HepG2 (cell line): ENCODE measurements around the gene NEAT1. TPM values are rescaled to one million over a fixed set of nuclear protein-coding genes. Genes with fewer than 3 reads are reported as not detected.

ENCODE experiments used
- CEBPG ChIP-seq: IDR thresholded peaks from 2 replicates; pipeline ENCODE4 v1.6.1; 2016
- ESRRA ChIP-seq: sonication (generic); formaldehyde crosslinking; IDR thresholded peaks from 2 replicates; pipeline ENCODE4 v1.5.1; 2020; ENCODE audit warnings: mild to moderate bottlenecking, low read depth, missing genetic modification reagents
- IRX3 ChIP-seq: sonication (generic); formaldehyde crosslinking; IDR thresholded peaks from 2 replicates; pipeline ENCODE4 v1.8.1; 2023; ENCODE audit warnings: mild to moderate bottlenecking, low read depth, missing genetic modification reagents, borderline replicate concordance
- MAZ ChIP-seq, 2 experiments: sonication (generic) in 1 of 2; formaldehyde crosslinking in 1 of 2; IDR thresholded peaks; 2 replicates each; pipeline versions ENCODE4 v1.5.0 to v1.6.1; 2012 to 2020; ENCODE audit warnings: low read depth in 2 of 2, mild to moderate bottlenecking in 2 of 2, borderline replicate concordance in 1 of 2, improper control_type of control experiment in 1 of 2, low read length in 1 of 2, missing genetic modification reagents in 1 of 2, moderate library complexity in 1 of 2
- NFATC3 ChIP-seq: sonication (generic); formaldehyde crosslinking; IDR thresholded peaks from 2 replicates; pipeline ENCODE4 v1.5.1; 2020; ENCODE audit warnings: mild to moderate bottlenecking, missing genetic modification reagents
- NONO ChIP-seq, 2 experiments: fragments of 450-650 bp in 1 of 2; sonication (generic) in 1 of 2; formaldehyde crosslinking in 1 of 2; IDR thresholded peaks in 1 of 2; conservative IDR thresholded peaks in 1 of 2; 2 replicates each; pipeline versions ENCODE4 v1.6.1 to v1.8.0; 2017 to 2022; ENCODE audit warnings: mild to moderate bottlenecking in 1 of 2, missing genetic modification reagents in 1 of 2, moderate library complexity in 1 of 2
- POLR2AphosphoS5 ChIP-seq: IDR thresholded peaks from 2 replicates; pipeline ENCODE4 v1.6.1; 2012; ENCODE audit warnings: low read depth, low read length
- TEF ChIP-seq: sonication (generic); formaldehyde crosslinking; IDR thresholded peaks from 2 replicates; pipeline ENCODE4 v1.5.0; 2020; ENCODE audit warnings: missing genetic modification reagents
- ZNF230 ChIP-seq: sonication (generic); formaldehyde crosslinking; IDR thresholded peaks from 2 replicates; pipeline ENCODE4 v1.4.0; 2020; ENCODE audit warnings: mild to moderate bottlenecking, missing genetic modification reagents
- ZNF234 ChIP-seq: sonication (generic); formaldehyde crosslinking; conservative IDR thresholded peaks from 2 replicates; pipeline ENCODE4 v1.5.1; 2020; ENCODE audit warnings: mild to moderate bottlenecking, missing genetic modification reagents
- ZNF772 ChIP-seq: sonication (generic); formaldehyde crosslinking; IDR thresholded peaks from 2 replicates; pipeline ENCODE4 v1.5.0; 2020; ENCODE audit warnings: mild to moderate bottlenecking, missing genetic modification reagents
- ZUFSP ChIP-seq: sonication (generic); formaldehyde crosslinking; IDR thresholded peaks from 2 replicates; pipeline ENCODE4 v1.9.0; 2021; ENCODE audit warnings: missing genetic modification reagents, mild to moderate bottlenecking, borderline replicate concordance
- polyA plus RNA-seq, 8 experiments: library from polyadenylated mRNA; depleted of rRNA in 3 of 8; stranded (reverse) in 7 of 8; unstranded in 1 of 8; fragments of >200 nt; fragmentation: Illumina TruSeq in 4 of 8; extraction: Trizol in 4 of 8; gene quantifications; 2 replicates each; pipeline versions ENCODE4 v1.2.1 to v1.2.3, GENCODE V29; 2011 to 2016; ENCODE audit warnings: low read depth in 4 of 8, missing spikeins in 1 of 8, mixed read lengths in 1 of 8; ENCODE audit not compliant: insufficient read depth in 1 of 8
- total RNA-seq, 5 experiments: library from RNA; depleted of rRNA; stranded (reverse); fragments of >200 nt; fragmentation: Illumina TruSeq; extraction: Trizol; gene quantifications; 2 replicates each; pipeline ENCODE4 v1.2.3, GENCODE V29; 2016; ENCODE audit warnings: low read depth in 1 of 5
- TF ChIP-seq, protein P1 (sequence below): sonication (generic); formaldehyde crosslinking; IDR thresholded peaks from 2 replicates; pipeline ENCODE4 v1.4.0; 2020; ENCODE audit warnings: mild to moderate bottlenecking, missing genetic modification reagents
- TF ChIP-seq, protein P2 (sequence below): IDR thresholded peaks from 2 replicates; pipeline ENCODE4 v1.6.1; 2016; ENCODE audit warnings: missing compliant biosample characterization, missing genetic modification reagents, borderline replicate concordance

Gene NEAT1
- total and polyA plus RNA-seq, 2 of the 13 experiments (the other 11 are each of a cell fraction or from before 2014, with no cell fraction given) = 20.5 to 41.2 TPM

- TF ChIP-seq MAZ (IDR thresholded peaks at IDR 0.05; ENCODE audit: borderline replicate concordance, low read depth, low read length) = peak; percentile 95
- peak; percentile 86 for TF ChIP-seq MAZ (CRISPR knock-in tag; IDR thresholded peaks at IDR 0.05; ENCODE audit: low read depth)
- TF ChIP-seq ESRRA (CRISPR knock-in tag) = 0 out of 2 replicates have a peak, but pooled peaks have one; percentile 39
- TF ChIP-seq ZNF234 = 0 out of 2 replicates have a peak, but pooled peaks have one; percentile 70
- TF ChIP-seq, protein P1, sequence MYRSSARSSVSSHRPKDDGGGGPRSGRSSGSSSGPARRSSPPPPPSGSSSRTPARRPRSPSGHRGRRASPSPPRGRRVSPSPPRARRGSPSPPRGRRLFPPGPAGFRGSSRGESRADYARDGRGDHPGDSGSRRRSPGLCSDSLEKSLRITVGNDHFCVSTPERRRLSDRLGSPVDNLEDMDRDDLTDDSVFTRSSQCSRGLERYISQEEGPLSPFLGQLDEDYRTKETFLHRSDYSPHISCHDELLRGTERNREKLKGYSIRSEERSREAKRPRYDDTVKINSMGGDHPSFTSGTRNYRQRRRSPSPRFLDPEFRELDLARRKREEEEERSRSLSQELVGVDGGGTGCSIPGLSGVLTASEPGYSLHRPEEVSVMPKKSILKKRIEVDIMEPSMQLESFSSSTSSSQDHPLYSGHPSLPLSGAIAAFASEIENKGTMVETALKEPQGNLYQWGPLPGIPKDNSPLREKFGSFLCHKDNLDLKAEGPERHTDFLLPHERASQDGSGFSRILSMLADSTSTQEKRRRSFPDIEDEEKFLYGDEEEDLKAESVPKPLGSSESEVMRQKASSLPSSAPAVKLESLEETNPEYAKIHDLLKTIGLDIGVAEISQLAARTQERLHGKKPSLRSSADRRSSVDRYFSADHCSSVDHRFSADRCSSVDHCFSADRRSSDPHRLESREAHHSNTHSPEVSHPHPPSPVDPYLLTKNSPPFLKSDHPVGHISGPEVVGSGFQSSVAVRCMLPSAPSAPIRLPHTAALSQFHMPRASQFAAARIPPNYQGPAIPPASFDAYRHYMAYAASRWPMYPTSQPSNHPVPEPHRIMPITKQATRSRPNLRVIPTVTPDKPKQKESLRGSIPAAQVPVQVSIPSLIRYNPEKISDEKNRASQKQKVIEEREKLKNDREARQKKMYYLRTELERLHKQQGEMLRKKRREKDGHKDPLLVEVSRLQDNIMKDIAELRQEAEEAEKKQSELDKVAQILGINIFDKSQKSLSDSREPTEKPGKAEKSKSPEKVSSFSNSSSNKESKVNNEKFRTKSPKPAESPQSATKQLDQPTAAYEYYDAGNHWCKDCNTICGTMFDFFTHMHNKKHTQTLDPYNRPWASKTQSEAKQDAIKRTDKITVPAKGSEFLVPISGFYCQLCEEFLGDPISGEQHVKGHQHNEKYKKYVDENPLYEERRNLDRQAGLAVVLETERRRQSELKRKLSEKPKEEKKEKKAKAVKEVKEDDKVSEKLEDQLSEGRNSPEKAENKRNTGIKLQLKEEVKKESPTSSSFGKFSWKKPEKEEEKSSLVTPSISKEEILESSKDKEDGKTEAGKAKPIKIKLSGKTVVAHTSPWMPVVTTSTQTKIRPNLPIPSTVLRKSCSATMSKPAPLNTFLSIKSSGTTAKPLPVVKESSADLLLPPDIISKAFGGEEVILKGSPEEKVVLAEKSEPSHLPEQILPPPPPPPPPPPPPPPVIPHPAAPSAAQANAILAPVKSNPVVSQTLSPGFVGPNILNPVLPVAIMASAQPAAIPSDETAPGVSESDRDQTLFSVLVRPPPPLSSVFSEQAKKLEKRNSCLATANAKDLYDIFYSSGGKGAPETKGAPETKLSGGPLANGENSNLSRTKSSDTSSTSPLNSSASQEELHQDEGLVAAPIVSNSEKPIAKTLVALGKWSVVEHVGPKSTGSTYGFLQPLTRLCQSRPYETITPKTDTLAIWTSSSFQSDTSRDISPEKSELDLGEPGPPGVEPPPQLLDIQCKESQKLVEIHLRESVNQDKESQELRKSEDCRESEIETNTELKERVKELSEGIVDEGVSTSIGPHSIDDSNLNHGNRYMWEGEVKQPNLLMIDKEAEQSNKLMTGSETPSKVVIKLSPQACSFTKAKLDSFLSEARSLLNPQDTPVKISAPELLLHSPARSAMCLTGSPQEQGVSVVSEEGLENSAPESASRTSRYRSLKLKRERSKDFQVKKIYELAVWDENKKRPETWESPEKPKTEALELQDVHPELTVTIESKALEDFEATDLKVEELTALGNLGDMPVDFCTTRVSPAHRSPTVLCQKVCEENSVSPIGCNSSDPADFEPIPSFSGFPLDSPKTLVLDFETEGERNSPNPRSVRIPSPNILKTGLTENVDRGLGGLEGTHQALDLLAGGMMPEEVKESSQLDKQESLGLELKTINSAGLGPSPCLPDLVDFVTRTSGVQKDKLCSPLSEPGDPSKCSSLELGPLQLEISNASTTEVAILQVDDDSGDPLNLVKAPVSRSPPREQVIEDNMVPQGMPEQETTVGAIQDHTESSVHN = 0 out of 2 replicates have a peak, but pooled peaks have one; percentile 50
- TF ChIP-seq NFATC3 (CRISPR knock-in tag) = 0 out of 2 replicates have a peak, but pooled peaks have one; percentile 71
- TF ChIP-seq, protein P2, sequence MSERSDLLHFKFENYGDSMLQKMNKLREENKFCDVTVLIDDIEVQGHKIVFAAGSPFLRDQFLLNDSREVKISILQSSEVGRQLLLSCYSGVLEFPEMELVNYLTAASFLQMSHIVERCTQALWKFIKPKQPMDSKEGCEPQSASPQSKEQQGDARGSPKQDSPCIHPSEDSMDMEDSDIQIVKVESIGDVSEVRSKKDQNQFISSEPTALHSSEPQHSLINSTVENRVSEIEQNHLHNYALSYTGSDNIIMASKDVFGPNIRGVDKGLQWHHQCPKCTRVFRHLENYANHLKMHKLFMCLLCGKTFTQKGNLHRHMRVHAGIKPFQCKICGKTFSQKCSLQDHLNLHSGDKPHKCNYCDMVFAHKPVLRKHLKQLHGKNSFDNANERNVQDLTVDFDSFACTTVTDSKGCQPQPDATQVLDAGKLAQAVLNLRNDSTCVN = peak; percentile 85; the same call in 1 of the 2 replicates
- TF ChIP-seq IRX3 (CRISPR knock-in tag) = peak; percentile 61; the same call in 1 of the 2 replicates
- TF ChIP-seq NONO (IDR thresholded peaks at IDR 0.05) = 0 out of 2 replicates have a peak, but pooled peaks have one; percentile 94
- peak; percentile 70 for TF ChIP-seq NONO (CRISPR knock-in tag; conservative IDR thresholded peaks at IDR 0.05)
- TF ChIP-seq TEF = peak; percentile 88; the same call in 1 of the 2 replicates
- peak; percentile 80 for TF ChIP-seq CEBPG (CRISPR knock-in tag)
- no peak for TF ChIP-seq ZNF772
- TF ChIP-seq POLR2AphosphoS5 = peak; percentile 100
- peak; percentile 30; the same call in 1 of the 2 replicates for TF ChIP-seq ZUFSP
- peak; percentile 38; the same call in 1 of the 2 replicates for TF ChIP-seq ZNF230 (CRISPR knock-in tag)
Observed at GRCh38 chr11:65422633-65423515, at the start of gene NEAT1 (continued).
